Stimulated activated CD4-positive, alpha-beta T cell treated with anti-CD3 and anti-CD28 coated beads, TNF-alpha, amount 100 ng/mL, for 24 hours (primary cell): ENCODE data around the gene ARFGEF3.

Source experiments
- DNase-seq, 3 experiments: peaks; one replicate each; pipeline ENCODE4 v3.0.0-alpha.2; 2020; ENCODE audit warnings: low read depth in 3 of 3

Gene ARFGEF3

DNA sequence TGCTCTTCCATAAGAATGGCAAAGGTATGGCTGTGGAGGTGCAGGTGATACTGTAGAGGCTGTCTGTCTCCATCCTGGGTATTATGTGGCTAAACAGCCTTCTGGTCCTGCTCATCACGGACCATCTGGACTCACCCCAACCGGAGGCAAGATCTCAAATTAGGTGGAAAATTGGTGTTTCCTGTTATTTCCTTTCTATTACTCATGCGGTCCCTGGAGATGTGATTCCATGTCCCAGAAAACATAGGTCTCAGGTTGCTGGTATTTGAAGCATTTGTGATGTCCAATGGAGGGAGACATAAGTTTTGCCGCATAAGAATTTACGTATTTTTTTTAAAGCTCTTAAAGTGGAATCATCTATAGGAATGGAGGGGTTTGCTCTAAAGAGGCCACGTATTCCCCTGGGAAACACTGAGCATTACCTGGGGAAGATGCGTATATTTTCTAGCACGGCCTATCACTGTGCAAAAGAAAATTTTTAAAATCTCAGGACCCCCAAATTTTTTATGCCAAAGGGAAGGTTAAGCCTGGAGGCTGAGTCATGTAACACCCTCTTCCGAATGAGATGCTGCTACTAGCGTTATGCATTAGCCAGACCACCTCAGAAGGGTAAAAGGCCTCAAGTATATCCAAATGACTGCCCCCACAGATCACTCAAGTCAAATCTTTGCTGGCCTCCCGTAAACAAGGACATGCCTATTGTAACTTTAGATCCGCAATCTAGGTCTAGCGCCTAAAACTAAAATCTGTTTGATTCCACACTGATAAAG is 78.9 kb downstream of the ARFGEF3 start:
- no peak for DNase-seq

DNA sequence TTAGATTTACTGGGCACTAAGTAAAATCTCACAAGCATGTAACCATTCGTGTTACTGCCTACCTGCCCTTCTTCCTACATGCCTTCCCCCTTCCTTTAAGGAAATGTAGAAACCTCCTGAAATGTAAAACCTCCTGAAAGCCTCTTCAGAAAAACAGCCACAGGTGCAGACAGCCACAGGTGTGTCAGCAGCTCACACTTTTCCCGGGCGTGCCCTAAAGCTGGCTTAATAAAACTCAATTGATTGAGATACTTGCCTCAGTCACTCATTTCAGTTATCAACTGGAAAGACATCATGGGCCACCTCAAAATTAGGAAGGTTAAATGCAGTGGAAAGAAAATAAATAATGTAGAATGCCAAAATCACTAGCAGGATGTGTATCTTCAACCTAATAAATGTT is 79.6 kb downstream of the ARFGEF3 start:
- no peak for DNase-seq

DNA sequence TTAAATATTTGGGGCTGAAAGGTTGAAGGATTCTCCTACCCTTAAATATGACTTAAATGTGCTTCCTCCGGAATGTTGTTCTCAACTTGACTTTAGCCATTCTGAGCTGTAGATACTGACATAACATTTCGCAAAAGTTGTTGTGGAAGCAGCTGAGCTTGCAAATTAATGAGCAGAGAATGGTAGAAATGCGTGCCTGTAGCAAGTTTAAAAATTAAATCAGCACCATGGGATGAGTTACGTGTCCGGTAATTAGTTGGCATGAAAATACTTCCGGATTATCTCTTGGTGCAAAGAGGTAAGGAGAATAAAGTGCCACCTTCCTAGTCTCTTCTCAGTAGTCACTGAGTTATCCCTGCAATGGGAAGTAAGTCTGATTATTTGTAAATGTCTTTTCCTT is 80.2 kb downstream of the ARFGEF3 start:
- no peak for DNase-seq

DNA sequence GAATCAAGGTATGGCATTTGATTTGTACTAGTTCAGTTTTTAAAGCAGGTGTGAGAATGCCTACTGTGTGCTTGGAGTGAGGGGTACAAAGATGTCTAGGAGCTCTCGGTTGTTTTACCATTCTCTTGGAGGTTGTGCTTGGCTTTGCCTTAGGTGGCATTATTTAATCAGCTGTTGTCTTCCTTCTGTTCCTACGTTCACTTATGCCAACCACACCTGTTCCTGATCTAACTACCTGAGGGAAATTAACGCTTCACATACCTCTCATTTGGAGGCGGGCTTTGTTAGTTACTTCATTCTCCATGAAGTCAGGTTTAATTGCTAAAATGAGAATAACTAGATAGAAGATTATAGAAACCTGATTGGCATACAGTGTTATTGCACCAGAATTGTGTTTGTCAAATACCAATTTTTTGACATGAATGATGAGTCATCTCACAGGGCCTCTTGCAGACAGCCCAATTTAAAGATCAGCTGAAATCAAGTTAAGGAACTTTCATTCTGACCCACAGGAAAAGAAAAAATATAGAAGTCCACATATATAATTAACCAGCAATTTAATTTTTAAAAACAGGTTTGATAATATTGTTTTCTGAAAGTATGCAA is 81.4 kb downstream of the ARFGEF3 start:
- DNase-seq: no peak

GRCh38 chr6:138245751-138246150 is 84.0 kb downstream of the ARFGEF3 start:
- DNase-seq: no peak

DNA sequence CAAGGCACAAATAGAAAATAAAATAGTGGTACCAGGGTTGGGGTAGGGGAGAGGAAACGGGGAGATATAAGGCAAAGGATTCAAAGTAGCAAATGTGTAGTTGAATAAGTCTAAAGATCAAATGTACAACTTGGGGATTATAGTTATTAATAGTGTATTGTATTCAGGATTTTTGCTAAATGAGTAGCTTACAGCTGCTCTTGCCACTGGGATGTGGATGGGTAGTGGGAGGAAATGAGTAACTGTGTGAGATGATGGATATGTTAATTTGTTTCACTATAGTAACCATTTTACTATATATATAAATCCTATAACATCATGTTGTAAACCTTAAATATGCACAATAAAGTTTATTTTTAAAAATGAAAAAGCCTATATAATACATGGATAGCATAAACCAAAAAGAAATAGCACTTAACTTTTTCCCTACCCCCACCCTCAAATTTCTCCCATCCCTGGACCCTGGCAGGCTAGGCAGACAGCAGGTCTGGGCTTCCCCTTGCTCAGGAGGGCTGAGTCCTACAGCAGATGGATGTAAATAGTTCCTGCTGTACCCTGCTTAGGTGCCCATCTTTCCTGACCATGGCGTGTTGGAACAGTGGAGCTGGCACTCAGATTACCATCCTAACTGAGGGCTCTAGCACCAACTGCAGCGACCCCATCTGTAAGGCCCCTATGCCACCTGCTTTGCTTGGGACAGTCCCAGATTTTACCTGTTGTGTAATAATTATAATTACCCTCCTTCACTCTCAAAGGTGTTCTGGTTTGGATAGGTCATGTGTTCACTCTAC is 85.1 kb downstream of the ARFGEF3 start:
- no peak for DNase-seq

GRCh38 chr6:138248011-138248410 is 86.3 kb downstream of the ARFGEF3 start:
- no peak for DNase-seq

- no peak for DNase-seq
Observed at GRCh38 chr6:138248878-138249277, 87.1 kb downstream of the ARFGEF3 start.

- DNase-seq: no peak
Observed at GRCh38 chr6:138250053-138250452, 88.3 kb downstream of the ARFGEF3 start.

DNA sequence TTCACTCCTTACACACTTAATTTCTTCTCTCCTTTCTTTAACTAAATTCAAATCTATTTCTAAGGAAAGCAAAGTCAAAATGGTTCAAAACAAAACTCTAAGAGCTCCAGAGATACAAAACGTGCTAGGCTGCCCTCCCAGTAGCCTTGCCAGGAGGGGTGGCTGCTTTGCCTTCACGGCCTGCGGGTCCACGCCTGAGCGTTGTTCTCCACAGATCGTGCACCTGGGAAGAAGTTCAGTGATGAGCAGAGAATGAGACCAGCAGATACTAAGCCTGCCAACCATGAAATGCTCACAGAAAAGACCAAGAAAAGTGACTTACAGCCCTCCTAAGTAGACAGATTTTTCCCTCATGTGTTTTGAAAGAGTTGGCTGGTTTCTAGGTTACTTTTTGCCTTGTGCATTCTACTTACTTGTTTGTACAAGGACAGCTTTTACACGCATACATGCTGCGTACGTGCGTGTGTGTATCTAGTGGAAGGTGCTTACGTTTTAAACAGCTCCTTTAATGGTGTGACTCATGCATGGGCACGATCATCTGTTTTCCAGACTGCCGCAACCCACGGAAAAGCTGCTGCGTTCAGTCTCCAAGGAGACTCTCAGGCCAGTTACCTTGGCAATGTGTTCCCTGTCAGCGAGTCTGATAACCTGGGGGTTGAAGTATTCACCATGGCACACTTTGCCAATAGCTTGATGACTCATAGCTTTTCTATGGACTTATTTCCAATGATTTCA is 88.9 kb downstream of the ARFGEF3 start:
- no peak for DNase-seq

DNA sequence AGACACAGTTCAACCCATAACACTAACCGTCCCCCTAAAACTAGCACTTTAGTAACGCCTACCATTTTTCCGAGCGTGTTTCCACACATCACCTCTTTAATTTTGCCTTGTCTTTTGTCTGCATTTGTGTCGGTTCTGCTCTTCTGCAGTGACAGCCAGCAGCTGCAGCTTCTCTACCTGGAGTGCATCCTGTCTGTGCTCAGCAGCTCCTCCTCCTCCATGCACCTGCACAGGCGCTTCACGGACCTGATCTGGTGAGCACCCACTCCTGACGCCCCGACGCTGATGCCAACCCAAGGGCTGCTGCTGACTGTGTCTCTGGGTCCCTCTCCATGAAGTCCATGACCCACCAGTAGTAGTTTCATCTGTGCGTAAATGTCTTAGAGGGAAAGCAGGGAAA is 92.0 kb downstream of the ARFGEF3 start:
- DNase-seq: no peak

DNA sequence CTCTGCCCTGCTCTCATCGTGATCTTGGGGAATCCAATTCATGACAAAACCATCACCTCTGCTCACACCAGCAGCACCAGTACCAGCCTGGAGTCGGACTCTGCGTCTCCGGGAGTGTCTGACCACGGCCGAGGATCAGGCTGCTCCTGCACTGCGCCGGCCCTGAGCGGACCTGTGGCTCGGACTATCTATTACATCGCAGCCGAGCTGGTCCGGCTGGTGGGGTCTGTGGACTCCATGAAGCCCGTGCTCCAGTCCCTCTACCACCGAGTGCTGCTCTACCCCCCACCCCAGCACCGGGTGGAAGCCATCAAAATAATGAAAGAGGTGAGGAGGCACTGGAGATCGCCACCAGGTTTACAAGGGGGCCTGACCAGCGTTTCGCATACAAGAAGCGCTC is 93.7 kb downstream of the ARFGEF3 start:
- DNase-seq: no peak

DNA sequence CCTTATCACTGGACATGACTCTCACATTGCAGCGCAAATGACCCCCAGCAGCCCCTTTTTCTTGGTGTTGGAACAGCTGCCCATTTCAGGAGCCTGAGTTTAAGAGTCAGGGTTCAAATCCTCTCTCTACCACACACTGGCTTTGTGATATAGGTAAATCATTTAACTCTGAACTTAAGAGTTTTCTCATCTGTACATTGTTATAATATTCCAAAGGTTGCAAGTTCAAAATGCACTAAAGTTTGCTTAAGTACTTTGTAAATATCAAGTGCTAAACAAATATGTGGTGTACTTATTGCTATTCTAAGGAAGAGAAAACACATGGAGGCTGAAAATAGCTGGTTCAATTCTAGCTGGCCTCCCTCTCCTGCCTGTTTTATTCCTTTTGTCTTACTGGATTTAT is 95.9 kb downstream of the ARFGEF3 start:
- no peak for DNase-seq

DNA sequence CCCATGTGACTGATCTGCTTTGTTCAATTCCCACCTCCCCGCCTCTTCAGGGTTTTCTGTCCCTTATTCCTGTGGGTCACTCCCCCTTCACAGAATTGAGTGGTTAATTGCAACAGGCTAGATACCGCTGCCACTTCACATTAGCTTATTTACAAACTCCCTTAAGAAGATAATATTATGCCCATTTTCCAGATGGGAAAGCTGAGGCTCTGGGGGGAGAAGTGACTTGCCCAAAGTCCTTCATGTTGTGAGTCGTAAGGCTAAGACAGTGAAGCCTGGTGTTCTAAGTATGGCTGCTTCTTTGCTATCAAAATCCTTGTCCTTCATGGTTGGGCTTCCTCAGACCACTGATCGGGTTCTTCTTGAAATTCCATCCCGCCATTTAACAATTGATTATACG is 96.5 kb downstream of the ARFGEF3 start:
- DNase-seq: no peak

- no peak for DNase-seq
Observed at GRCh38 chr6:138258991-138259390, 97.3 kb downstream of the ARFGEF3 start.

DNA sequence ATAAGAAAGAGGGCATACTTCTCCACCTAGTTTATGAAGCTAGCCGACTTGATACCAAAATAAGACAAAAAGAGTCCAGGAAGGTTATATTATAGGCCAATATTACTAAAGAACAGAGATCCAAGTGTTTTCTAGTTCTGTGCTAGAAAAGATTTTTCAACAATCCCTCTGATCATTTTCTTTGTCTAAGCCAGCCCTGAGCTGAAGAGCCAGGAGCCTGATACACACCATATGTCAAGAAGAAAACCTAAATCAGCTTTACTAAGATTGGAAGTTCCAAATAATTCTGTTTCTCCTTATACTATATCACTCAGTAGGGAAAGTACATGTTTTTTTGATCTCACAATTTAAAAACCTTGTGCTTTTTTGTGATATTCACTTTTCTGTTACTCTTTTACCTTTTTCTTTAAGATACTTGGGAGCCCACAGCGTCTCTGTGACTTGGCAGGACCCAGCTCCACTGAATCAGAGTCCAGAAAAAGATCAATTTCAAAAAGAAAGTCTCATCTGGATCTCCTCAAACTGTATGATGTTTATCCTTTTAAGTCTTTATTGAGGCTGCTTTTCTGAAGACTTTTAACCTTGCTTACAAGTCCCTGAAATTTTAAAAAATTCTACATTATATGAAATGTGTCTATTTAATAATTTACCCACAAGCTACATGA is 99.5 kb downstream of the ARFGEF3 start:
- DNase-seq: no peak

- DNase-seq: no peak
Observed at GRCh38 chr6:138263963-138264362, 102.2 kb downstream of the ARFGEF3 start.

- DNase-seq: no peak
Observed at GRCh38 chr6:138264372-138264880, 102.7 kb downstream of the ARFGEF3 start.

- no peak for DNase-seq
Observed at GRCh38 chr6:138266095-138266494, 104.4 kb downstream of the ARFGEF3 start.

DNA sequence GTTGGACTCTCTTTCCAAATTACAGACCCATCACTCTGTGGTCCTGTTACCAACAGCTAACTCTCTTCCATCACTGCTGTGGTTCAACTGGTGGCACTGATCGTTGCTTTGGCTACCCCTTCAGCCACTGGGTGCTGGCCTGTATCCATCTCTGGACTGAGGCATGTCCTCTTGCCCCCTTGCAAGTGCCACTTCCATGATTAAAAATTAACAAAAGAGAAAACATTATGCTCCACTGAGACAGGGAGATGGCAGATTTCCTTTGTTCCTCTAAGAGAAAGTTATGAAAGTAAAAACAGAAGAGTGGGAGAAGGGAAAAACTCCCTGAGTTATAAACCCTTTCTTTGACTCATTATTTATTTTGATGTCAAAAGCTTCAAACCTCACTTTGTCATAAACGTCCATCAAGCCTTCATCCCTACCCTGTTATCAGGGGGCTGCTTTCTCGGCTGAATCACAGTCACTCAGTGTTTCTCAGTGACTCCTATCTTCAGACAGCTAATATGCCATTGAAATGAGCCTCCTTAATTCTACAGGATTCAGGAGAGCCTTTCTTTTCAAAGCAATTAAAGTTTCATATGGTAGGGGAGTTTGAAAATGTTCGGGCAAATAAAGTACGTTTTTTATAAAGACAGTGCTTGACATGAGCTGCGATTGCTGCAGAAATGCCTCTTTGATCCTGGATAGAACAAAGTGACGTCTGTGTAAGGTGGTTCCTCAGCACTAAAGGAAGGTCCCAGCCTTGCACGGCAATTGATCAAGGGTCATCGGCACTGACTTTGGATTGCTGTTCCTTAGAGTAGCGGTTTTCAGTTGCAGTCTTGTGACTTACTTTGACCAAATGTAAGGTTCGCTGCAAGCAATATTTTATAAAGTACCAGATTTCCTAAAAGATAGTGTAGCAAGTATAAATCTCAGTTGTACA is 106.5 kb downstream of the ARFGEF3 start:
- DNase-seq: no peak
